Stimulated activated CD8-positive, alpha-beta memory T cell treated with anti-CD3 and anti-CD28 coated beads, Interleukin-12 subunit alpha, Interleukin-12 subunit beta, amount 100 ng/mL, for 24 hours (primary cell): ENCODE data around the gene FGF14.

Experiments used
- DNase-seq: peaks from one replicate; pipeline ENCODE4 v3.0.0-alpha.2; 2020; ENCODE audit errors: extremely low read depth

The FGF14 gene

GRCh38 chr13:102401766-102402165 lies at the start of gene FGF14:
Gene FGF14 (minus strand): TSS chr13:102402048.
- DNase-seq: no peak

GRCh38 chr13:102443249-102443648 lies 41.4 kb upstream of the FGF14 start:
- DNase-seq: no peak

DNA sequence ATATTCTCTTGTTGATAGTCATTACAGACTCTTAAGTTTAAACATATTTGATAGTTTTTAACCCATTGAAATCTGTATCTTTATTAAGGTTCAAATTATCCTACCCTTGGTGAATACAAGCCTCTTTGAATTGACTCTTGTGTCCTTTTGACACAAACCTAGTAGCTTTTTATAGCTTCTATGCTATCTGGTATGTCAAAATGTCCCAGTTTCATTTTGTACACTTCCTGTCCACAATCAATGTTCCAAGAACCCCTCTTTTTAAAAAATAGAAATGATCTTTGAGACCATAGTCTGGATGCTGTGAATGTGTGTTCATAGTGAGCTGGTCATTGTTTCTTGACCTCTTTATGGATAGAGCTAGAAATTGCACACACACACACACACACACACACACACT lies 39.2 kb upstream of the FGF14 start:
- no peak for DNase-seq

DNA sequence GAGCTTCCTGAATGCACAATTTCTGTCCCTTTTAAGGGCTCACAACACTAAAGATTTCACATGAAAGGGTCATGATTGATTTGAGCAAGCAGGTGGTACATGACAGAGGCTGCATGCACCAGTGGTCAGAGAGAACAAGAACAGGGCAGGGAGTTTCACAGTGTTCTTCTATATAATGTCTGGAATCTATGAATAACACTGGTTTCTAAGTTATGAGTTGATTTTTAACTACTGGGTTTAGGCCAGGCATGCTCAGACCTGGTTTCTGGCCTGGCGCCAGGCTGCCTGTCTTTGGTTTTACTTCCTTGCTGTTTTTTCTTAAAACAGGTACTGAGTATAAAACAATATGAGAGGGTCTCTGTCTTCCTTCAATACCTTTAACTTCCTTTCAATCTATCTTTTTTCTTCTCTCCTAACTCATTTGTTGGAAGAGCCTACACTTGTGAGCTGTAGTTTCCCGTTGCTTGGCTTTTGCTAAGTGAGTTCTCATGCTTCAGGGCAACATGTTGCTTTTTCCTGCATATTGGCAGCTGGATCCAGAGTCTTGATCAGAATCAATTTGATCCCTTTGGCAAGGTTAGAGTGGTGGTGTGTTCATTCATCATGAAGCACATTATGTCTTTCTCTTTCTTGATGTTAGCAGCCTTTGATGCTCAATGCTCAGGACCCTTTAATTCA lies 38.5 kb upstream of the FGF14 start:
- DNase-seq: no peak

- DNase-seq: no peak
Measured at GRCh38 chr13:102422690-102423089, 20.8 kb upstream of the FGF14 start.

GRCh38 chr13:102405499-102406100 lies 3.8 kb upstream of the FGF14 start:
- DNase-seq: no peak

DNA sequence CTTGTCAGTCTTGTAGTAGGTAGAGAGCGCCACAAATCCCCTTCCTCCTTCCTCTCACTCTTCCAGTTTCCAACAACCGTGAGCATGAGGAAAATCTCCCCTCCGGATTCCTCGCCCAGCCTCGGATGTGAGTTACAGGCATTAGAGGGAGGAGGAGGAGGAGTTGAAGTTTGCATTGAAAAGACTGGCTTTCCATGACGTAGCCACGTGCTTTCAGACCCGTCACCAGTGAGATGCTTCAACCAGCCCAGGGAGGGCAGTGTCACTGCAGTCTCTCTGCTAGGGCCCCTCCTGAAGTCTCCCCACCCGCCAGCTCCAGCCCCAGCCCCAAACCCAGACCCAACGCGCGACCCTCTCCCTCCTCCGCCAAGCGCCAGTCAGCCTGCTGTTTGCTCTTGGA lies 442 bp upstream of the FGF14 start:
- no peak for DNase-seq

DNA sequence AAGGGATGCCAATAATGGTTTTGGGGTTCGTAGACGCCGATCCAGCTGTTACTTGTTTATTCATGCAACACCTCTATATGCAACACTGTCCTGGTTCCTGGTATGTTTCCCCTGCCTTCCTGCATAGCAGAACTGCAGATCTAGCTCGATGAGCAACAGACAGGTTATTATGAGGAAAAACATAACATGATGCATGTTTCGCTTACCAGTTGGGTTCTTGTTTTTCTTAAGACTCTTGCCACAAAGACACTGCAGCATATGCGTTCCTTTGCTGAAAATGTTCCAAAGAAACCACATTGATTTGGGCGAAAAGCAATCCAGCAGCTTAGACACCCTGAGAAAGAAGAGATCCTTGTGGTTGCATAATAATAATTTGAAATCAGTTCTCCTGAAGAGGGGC lies 583 bp downstream of the FGF14 start:
- no peak for DNase-seq

DNA sequence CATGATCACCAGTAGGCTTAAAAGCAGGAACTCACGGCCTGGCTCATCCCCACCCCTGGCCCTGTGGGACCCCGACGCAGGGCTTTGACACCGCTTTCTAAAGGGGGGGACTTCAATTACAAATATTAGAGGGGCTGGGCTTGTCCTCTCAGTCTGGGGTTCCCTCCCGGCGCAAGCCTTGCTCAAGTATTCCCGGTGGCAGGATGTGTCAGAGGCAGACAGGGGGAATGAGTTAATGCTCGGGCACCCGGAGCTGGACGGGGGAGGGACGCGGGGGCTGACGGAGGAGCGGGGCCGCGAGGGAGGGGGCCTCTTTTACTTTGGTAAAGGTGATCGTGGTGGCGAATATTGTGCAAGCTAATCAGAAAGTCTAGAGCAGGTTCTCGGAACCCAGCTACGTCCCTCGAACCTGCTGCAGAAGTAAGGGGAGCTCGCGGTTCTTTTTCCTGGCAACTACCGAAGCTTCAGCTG lies 1.1 kb downstream of the FGF14 start:
- no peak for DNase-seq

GRCh38 chr13:102399791-102400674 lies 1.8 kb downstream of the FGF14 start:
- DNase-seq: no peak

DNA sequence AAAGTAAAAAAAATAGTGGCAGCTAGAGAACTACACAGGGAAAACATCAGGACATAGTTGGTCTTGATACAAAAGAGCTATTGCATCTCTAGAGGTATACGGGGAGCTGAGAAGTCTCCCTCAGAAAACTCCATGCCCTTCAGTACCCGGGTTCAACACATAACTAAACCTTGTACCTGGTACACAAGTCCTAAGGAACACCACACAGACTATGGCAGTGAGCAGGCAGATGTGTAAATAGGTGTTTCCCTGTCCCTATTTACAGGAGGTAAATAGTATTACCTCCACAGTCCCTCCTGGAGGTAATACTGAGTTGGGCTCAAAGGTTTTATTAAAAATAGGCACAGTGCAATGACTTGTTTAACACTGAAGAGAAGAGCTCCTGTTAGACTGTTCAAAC lies 5.9 kb downstream of the FGF14 start:
- DNase-seq: no peak

GRCh38 chr13:102395174-102395573 lies 6.7 kb downstream of the FGF14 start:
- DNase-seq: no peak

DNA sequence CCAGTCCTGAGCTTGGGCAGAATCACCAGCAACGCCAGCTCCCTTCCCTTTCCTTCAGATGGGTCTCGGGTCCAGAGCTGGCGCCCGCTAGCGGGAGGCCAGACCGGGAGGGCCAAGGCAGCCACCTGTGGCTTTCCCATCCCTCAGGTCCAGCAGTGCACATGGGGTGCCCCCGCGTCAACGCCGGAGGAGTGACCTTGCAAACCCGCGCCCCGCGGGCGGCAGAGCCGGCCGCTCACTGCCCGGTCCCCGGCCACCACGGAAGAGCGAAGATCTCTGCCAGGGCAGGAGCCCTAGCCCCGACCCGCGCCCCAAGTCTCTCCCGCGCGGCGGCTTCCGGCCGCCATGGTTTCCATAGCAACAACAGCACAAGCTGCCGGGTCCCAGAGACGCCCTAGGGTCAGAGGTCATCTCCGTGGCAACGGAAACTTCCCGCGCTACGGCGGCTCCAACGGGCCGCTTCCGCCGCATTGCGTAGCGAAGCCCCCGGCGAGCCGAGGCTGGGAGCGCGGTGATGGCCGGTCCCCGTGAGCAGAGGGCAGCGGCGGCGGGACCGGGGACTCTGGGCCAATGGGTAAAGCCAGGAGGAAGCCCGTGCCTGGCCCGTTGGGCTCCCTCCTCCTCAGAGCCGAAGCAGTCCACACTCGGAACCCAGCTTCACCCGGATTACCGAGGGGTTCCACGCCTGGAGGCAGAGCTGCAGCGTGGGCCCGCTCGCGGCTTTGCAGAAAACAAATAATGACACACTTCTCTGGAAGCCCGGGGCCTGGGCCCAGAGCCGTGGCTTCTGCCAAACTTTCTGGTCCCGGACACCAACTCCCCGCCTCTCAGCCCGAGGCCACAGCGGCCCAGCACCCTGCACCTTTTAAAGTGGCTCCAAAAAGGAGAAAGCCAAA lies 7.4 kb downstream of the FGF14 start:
- peak; percentile 87 for DNase-seq

DNA sequence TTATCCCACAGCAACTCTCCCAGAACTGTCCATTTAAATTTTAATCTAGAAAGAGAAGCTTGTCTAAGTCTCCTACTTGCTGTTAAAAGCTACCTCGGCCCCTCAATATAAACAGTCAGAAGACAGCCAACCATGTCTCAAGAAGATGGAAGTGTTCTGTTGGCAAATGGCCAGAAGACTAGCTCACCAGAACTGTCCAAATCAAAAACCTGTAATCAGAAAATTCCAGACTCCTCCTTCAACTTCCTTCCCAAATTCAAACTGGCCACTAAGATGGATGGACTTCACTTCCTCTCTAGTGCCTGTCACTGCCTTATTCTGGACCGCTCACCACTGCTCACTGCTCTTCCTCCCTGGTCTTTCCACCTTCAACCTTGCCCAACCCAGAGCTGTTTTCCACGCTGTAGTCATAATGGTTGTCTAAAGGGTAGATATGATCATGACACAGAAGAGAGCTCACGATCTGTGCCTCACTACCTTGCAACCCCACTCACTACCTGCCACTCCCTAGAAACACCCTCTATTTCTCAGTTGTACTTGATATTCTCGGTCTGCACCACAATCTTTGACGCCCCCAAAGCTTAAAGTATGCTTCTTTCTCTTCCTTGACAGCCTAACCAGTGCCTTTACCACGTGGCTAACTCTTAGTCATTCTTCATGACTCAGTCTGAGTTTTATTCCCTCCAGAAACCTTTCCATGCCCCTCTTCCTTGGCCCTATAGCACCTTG lies 9.2 kb downstream of the FGF14 start:
- DNase-seq: no peak

- no peak for DNase-seq
Measured at GRCh38 chr13:102386461-102386860, 15.4 kb downstream of the FGF14 start.

- no peak for DNase-seq
Measured at GRCh38 chr13:102380012-102380411, 21.8 kb downstream of the FGF14 start.

DNA sequence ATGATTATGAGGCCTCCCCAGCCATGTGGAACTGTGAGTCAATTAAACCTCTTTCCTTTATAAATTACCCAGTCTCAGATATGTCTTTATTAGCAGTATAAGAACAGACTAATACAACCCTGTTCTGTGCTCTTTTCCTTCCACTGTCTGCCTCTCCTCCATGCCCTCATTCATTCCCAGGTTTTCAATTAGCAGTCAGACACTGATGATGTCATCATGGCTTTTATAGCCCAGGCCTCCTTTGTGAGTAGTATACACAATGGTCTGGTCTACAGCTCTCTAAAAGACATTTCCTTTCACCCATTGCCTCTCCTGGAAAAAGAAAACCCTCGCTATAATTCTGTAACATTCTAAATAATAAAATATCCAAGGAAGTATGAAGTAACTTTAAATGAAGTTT lies 25.5 kb downstream of the FGF14 start:
- no peak for DNase-seq

GRCh38 chr13:102374726-102375125 lies 27.1 kb downstream of the FGF14 start:
- no peak for DNase-seq

- no peak for DNase-seq
Measured at GRCh38 chr13:102374233-102374632, 27.6 kb downstream of the FGF14 start.

DNA sequence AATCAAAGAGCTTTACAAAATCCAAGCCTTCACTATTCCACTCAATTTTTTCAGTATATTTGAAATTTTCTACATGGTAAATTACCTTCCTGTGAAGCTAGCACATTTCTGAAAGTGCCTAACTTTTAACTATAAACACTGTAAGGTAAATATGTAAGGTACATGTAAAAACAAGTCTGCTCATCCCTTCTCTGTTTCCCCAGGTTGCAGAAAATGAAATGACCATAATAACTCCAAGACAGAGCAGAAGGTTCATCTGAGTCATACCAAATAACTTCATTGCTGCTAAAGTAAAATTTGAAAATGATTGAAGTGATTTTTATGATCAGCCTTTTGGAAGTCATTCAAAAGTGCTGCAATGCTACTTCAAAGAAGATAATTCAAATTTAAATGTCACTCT lies 28.6 kb downstream of the FGF14 start:
- no peak for DNase-seq

DNA sequence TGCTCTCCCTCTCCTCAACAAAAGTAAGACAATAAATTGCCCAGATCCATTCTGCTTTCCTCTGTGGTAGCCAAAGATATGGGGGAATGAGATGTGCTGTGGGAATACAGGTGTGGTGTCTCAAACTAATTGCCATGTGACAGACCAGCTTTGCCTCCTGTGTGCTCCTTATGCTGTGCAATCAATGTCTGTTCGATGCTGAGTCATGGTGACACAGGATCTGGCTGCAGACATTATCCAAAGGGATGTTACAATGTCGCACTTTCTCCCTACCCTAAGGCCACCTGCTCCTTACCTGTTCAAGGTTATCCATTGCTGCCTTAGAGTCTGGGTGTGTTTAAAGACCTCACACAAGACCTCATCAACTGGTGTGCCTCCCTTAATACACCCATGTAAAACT lies 32.5 kb downstream of the FGF14 start:
- DNase-seq: no peak
